B cell (primary cell): ENCODE data around the gene NPW. TPM values are rescaled to one million over a fixed set of nuclear protein-coding genes. Genes with fewer than 3 reads are reported as not detected.

Source experiments
- ATAC-seq: fragments of 200-7000 bp; cut with Tn5 transposase; one replicate; pipeline ENCODE4 v1.10.0; 2021; ENCODE audit warnings: low read depth, mild to moderate bottlenecking, moderate number of reproducible peaks, moderate library complexity
- CTCF ChIA-PET: fragments of 350-600 bp; sonication (Branson Sonifier 250); formaldehyde crosslinking; loops from one replicate; lab custom pipeline; 2021; ENCODE audit warnings: antibody characterized with exemption, inconsistent platforms; lab: Charles Lee
- POLR2A ChIA-PET: fragments of 350-600 bp; sonication (Branson Sonifier 250); formaldehyde crosslinking; loops from one replicate; lab custom pipeline; 2021; ENCODE audit warnings: antibody characterized with exemption; lab: Charles Lee
- DNase-seq: peaks from one replicate; pipeline ENCODE4 v3.0.0; 2013
- H2AFZ ChIP-seq: 2 replicates; pipeline ENCODE4 v1.6.1; 2012; ENCODE audit warnings: mild to moderate bottlenecking, low read depth, low read length; ENCODE audit not compliant: insufficient read depth, poor library complexity, severe bottlenecking
- H3K27ac ChIP-seq, 2 donors: 1 replicate in 1 of 2; 2 replicates in 1 of 2; pipeline ENCODE4 v1.5.1; 2012 to 2013; ENCODE audit warnings: low read length in 2 of 2, mild to moderate bottlenecking in 2 of 2, moderate library complexity in 1 of 2
- H3K27me3 ChIP-seq, 4 experiments: fragments of 200-600 bp in 1 of 4; sonication (generic) in 1 of 4; replicated peaks in 1 of 4; 1 replicate in 2 of 4; 2 replicates in 2 of 4; pipeline versions ENCODE4 v1.6.1 to v1.7.0; 2013 to 2016; ENCODE audit warnings: low read length in 3 of 4, mild to moderate bottlenecking in 2 of 4, mixed read lengths in 1 of 4, moderate library complexity in 1 of 4; ENCODE audit not compliant: insufficient read depth in 4 of 4, control insufficient read depth in 3 of 4; ENCODE audit errors: control extremely low read depth in 1 of 4
- H3K36me3 ChIP-seq, 2 experiments: replicated peaks in 1 of 2; 1 replicate in 1 of 2; 2 replicates in 1 of 2; pipeline versions ENCODE4 v1.6.1 to v1.7.1; 2013; ENCODE audit warnings: low read length in 1 of 2; ENCODE audit not compliant: insufficient read depth in 2 of 2, control insufficient read depth in 1 of 2; ENCODE audit errors: control extremely low read depth in 1 of 2, extremely low read depth in 1 of 2
- H3K4me1 ChIP-seq, 2 donors: fragments of 200-600 bp in 1 of 2; sonication (generic) in 1 of 2; 1 replicate in 1 of 2; 2 replicates in 1 of 2; pipeline versions ENCODE4 v1.5.1 to v1.6.1; 2013 to 2017; ENCODE audit warnings: low read length in 2 of 2; ENCODE audit not compliant: control insufficient read depth in 2 of 2, insufficient read depth in 2 of 2
- H3K4me2 ChIP-seq: replicated peaks from 2 replicates; pipeline ENCODE3; 2012; ENCODE audit warnings: mild to moderate bottlenecking, low read depth, low read length; ENCODE audit not compliant: poor library complexity, severe bottlenecking
- H3K4me3 ChIP-seq, 5 experiments: fragments of 200-600 bp in 1 of 5; sonication (generic) in 1 of 5; 1 replicate in 3 of 5; 2 replicates in 2 of 5; pipeline versions ENCODE4 v1.5.1 to v1.7.0; 2011 to 2016; ENCODE audit warnings: low read length in 4 of 5, mild to moderate bottlenecking in 4 of 5, low read depth in 2 of 5, control low read depth in 1 of 5, moderate library complexity in 1 of 5; ENCODE audit not compliant: insufficient read depth in 1 of 5; ENCODE audit errors: control extremely low read depth in 1 of 5, extremely low read depth in 1 of 5
- H3K79me2 ChIP-seq: fragments of 200-600 bp; sonication (generic); one replicate; pipeline ENCODE4 v1.6.0; 2016; ENCODE audit warnings: low read length; ENCODE audit not compliant: control insufficient read depth, insufficient read depth
- H3K9ac ChIP-seq: fragments of 200-600 bp; sonication (generic); 2 replicates; pipeline ENCODE4 v1.6.1; 2017; ENCODE audit warnings: mild to moderate bottlenecking, low read length, moderate library complexity
- H3K9me3 ChIP-seq, 3 donors: one replicate each; pipeline versions ENCODE4 v1.6.1 to v1.7.1; 2013; ENCODE audit warnings: low read length in 2 of 3; ENCODE audit not compliant: control insufficient read depth in 2 of 3, insufficient read depth in 1 of 3; ENCODE audit errors: control extremely low read depth in 1 of 3
- H4K20me1 ChIP-seq: 2 replicates; pipeline ENCODE4 v1.6.0; 2012; ENCODE audit warnings: mild to moderate bottlenecking, low read length; ENCODE audit not compliant: insufficient read depth, control insufficient read depth, poor library complexity, severe bottlenecking
- H3K27ac Mint-ChIP-seq: one replicate; pipeline ENCODE4 v1.8.0; 2021; ENCODE audit warnings: mixed read lengths
- H3K27me3 Mint-ChIP-seq: one replicate; pipeline ENCODE4 v1.8.0; 2021; ENCODE audit warnings: mixed read lengths
- H3K4me1 Mint-ChIP-seq: one replicate; pipeline ENCODE4 v1.8.0; 2021; ENCODE audit warnings: mixed read lengths
- H3K4me3 Mint-ChIP-seq: one replicate; pipeline ENCODE4 v1.8.0; 2021; ENCODE audit warnings: mixed read lengths
- H3K9me3 Mint-ChIP-seq: one replicate; pipeline ENCODE4 v1.8.0; 2022; ENCODE audit warnings: mixed read lengths; ENCODE audit not compliant: insufficient read depth
- EZH2 ChIP-seq: IDR thresholded peaks from 2 replicates; pipeline ENCODE4 v1.6.1; 2012; ENCODE audit warnings: borderline replicate concordance, low read depth, mild to moderate bottlenecking, moderate library complexity, low read length; ENCODE audit not compliant: insufficient read depth, poor library complexity, severe bottlenecking
- WGBS: methylation state at CpG from one replicate; pipeline ENCODE4 v1.1.5; 2013; ENCODE audit warnings: missing lambda C conversion rate; ENCODE audit not compliant: insufficient coverage; 5-methylcytosine and 5-hydroxymethylcytosine counted together
- intact Hi-C: fragments of 100-400 bp; cut with micrococcal nuclease; formaldehyde crosslinking; loops from one replicate; pipeline ENCODE4 v1.10.0; 2022
- polyA plus RNA-seq: library from polyadenylated mRNA; depleted of rRNA; stranded (reverse); fragments of >200 nt; gene quantifications from 2 replicates; pipeline ENCODE4 v1.2.3, GENCODE V29; 2012
- total RNA-seq, 2 donors: library from RNA; stranded (reverse); fragments of 120-200 nt in 1 of 2; gene quantifications; 1 replicate in 1 of 2; 2 replicates in 1 of 2; pipeline versions ENCODE4 v1.2.3 to v1.2.4, GENCODE V29; 2013 to 2022
- TF ChIP-seq, protein P1 (sequence below): fragments of 200-600 bp; IDR thresholded peaks from one replicate; pipeline ENCODE4 v1.8.0; 2022; ENCODE audit warnings: antibody characterized with exemption, mild to moderate bottlenecking

The NPW gene
- total and polyA plus RNA-seq, 2 donors (not counting 1 experiment from before 2014, with no cell fraction given): 0.13 to 1.7 TPM

DNA sequence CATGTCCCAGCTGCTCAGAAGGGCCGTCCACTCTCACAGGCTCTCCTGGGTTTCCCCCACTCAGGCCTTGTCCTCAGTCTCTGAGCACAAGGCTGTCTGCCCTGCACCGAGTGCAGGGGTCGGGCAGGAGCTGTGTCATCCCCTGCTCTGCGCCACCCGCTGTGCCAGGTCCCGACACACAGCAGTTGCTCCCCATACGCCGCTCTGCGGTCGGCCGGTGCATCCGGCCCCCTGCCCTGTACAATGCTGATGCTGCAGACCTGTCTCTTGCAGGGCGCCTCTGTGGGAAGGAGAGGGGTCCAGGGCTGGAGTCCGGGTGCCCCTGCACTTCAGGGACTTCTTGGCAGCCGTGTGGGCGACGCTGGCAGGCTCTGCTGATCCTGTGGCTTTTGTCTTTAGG, 34.3 kb downstream of the NPW start:
- POLR2A ChIA-PET: no interaction called here
- Mint-ChIP-seq H3K27me3 (no peaks in the 10 kb centered on the region), H3K4me3 (no peak overlapping the region), H3K9me3 (no peaks in the 10 kb centered on the region), H3K4me1 (no peaks in the 10 kb centered on the region), H3K27ac (no peak overlapping the region)
- TF ChIP-seq, protein P1, sequence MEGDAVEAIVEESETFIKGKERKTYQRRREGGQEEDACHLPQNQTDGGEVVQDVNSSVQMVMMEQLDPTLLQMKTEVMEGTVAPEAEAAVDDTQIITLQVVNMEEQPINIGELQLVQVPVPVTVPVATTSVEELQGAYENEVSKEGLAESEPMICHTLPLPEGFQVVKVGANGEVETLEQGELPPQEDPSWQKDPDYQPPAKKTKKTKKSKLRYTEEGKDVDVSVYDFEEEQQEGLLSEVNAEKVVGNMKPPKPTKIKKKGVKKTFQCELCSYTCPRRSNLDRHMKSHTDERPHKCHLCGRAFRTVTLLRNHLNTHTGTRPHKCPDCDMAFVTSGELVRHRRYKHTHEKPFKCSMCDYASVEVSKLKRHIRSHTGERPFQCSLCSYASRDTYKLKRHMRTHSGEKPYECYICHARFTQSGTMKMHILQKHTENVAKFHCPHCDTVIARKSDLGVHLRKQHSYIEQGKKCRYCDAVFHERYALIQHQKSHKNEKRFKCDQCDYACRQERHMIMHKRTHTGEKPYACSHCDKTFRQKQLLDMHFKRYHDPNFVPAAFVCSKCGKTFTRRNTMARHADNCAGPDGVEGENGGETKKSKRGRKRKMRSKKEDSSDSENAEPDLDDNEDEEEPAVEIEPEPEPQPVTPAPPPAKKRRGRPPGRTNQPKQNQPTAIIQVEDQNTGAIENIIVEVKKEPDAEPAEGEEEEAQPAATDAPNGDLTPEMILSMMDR: no peak
- TF ChIP-seq EZH2: no peak
- DNase-seq: no peak
- intact Hi-C loops: no loop called here
- H2AFZ ChIP-seq: no peak overlapping the region
- H3K27me3 ChIP-seq: no peaks in the 10 kb centered on the region
- H3K9me3 ChIP-seq: no peaks in the 10 kb centered on the region
- H3K4me1 ChIP-seq: peaks cover 0 to 1% of the 10 kb centered on the region in 2 donors
- H3K9ac ChIP-seq: no peak overlapping the region
- CTCF ChIA-PET: no interaction called here
- H3K4me3 ChIP-seq: no peak overlapping the region
- H3K36me3 ChIP-seq: peaks cover 0 to 54% of the 10 kb centered on the region in 2 experiments
- H3K79me2 ChIP-seq: peaks cover 30% of the 10 kb centered on the region
- ATAC-seq: no peak
- H4K20me1 ChIP-seq: no peaks in the 10 kb centered on the region
- 97% methylated on average over 17 of the region's 17 CpGs for WGBS
- no peak overlapping the region for H3K4me2 ChIP-seq
- no peak overlapping the region for H3K27ac ChIP-seq

DNA sequence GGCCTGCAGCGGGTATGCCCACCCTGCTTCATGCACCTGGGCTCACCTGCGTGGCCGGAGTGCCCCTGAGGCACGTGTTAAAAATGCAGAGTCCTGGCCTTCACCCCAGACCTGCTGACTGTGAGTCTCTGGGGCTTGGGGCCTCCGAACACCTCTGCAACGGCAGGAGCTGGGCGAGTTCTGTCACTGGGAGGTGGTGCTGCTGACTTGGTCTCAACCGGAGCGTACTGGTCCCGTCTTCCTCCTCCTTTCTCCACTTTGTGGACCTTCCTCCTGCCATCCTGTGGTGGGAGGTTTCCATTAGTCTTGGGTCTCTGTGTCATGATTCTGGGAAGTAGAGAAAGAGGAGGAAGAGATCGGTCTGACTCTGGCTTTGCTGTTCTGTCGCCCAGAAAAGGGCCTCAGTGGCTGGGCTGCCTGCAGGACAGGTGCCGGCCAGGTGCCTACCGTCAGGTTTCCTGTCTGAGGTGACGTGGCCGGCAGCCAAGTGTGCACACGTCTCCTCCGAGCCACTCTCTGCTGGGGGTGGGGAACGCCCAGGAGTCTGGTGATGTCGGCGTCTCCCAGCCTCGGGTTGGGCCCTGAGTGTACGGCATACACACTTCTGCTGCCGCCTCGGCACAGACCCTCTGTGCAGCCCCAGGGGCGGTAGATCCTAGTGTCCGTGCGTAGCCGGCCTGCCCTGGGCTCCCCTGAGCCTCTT, 35.1 kb downstream of the NPW start:
- H4K20me1 ChIP-seq: no peaks in the 10 kb centered on the region
- CTCF ChIA-PET: no interaction called here
- H3K27me3 ChIP-seq: no peaks in the 10 kb centered on the region
- no peak for ATAC-seq
- H2AFZ ChIP-seq: no peak overlapping the region
- no peaks in the 10 kb centered on the region for H3K9me3 ChIP-seq
- WGBS: 91% methylated on average over 24 of the region's 29 CpGs
- H3K4me1 ChIP-seq: no peaks in the 10 kb centered on the region
- no peaks in the 10 kb centered on the region for H3K9me3 Mint-ChIP-seq
- no peak overlapping the region for H3K4me3 Mint-ChIP-seq
- TF ChIP-seq, protein P1: no peak
- H3K27ac Mint-ChIP-seq: no peak overlapping the region
- no peak overlapping the region for H3K9ac ChIP-seq
- no peak for DNase-seq
- H3K4me2 ChIP-seq: no peak overlapping the region
- H3K36me3 ChIP-seq: peaks cover 0 to 54% of the 10 kb centered on the region in 2 experiments
- no peak overlapping the region for H3K4me3 ChIP-seq
- no peak overlapping the region for H3K27ac ChIP-seq
- H3K27me3 Mint-ChIP-seq: no peaks in the 10 kb centered on the region
- H3K4me1 Mint-ChIP-seq: no peaks in the 10 kb centered on the region
- POLR2A ChIA-PET: no interaction called here
- intact Hi-C loops: no loop called here
- H3K79me2 ChIP-seq: peaks cover 22% of the 10 kb centered on the region
